Measurements from ENCODE around the gene STKLD1. TPM values are rescaled to one million over a fixed set of nuclear protein-coding genes. Genes with fewer than 3 reads are reported as not detected.

STKLD1 gene
- total and polyA plus RNA-seq, 4 donors: 0.40 to 3.1 (median 1.1) TPM

DNA sequence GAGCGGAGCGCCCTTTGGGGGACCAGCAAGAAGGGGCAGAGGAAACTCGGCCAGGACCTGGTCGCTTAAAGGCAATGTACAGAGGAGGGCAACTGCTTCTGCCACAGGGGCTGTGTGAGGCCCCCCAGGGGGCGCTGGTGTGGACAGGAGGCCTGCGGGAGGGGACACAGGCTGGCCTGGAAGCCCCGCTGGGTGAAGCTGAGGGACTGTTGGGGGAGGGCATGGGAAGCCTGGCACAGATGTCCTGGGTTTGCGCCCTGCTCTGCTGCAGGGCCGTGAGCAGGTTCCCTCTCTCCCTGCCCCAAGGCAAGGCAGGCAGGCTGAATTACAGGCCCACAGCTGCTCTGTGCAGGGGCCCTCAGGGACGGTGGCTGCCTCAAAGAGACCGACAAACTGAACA lies 33.6 kb upstream of the STKLD1 start:
- WGBS, 2 donors: 80 to 85% methylated on average over 9 to 11 of the region's 11 CpGs
- Histone ChIP-seq H3K4me3 (no peak overlapping the region), H3K9me3 (ENCODE audit: control insufficient read depth in 4 of 4, insufficient read depth in 3 of 4, low read length in 3 of 4) (no peaks in the 10 kb centered on the region), H3K27ac (ENCODE audit: low read depth in 1 of 2, low read length in 1 of 2) (no peak overlapping the region), H3K9ac (ENCODE audit: insufficient read depth in 1 of 2, low read length in 2 of 2) (no peak overlapping the region), H3K27me3 (ENCODE audit: control insufficient read depth in 3 of 3, insufficient read depth in 3 of 3, low read length in 2 of 3) (no peaks in the 10 kb centered on the region), H3K4me1 (ENCODE audit: control insufficient read depth in 5 of 5, insufficient read depth in 5 of 5, low read length in 5 of 5) (peaks cover 0 to 12% (median 6%) of the 10 kb centered on the region in 5 donors), H3K36me3 (ENCODE audit: control insufficient read depth in 4 of 4, insufficient read depth in 4 of 4, low read length in 4 of 4) (peaks cover 0 to 56% (median 37%) of the 10 kb centered on the region in 4 donors)
- no peak for ATAC-seq (ENCODE audit: insufficient read depth, low FRiP score)
- TF ChIP-seq, protein P1, sequence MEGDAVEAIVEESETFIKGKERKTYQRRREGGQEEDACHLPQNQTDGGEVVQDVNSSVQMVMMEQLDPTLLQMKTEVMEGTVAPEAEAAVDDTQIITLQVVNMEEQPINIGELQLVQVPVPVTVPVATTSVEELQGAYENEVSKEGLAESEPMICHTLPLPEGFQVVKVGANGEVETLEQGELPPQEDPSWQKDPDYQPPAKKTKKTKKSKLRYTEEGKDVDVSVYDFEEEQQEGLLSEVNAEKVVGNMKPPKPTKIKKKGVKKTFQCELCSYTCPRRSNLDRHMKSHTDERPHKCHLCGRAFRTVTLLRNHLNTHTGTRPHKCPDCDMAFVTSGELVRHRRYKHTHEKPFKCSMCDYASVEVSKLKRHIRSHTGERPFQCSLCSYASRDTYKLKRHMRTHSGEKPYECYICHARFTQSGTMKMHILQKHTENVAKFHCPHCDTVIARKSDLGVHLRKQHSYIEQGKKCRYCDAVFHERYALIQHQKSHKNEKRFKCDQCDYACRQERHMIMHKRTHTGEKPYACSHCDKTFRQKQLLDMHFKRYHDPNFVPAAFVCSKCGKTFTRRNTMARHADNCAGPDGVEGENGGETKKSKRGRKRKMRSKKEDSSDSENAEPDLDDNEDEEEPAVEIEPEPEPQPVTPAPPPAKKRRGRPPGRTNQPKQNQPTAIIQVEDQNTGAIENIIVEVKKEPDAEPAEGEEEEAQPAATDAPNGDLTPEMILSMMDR (IDR thresholded peaks at IDR 0.05; ENCODE audit: control extremely low read depth, extremely low read depth): no peak
- DNase-seq: no peak

DNA sequence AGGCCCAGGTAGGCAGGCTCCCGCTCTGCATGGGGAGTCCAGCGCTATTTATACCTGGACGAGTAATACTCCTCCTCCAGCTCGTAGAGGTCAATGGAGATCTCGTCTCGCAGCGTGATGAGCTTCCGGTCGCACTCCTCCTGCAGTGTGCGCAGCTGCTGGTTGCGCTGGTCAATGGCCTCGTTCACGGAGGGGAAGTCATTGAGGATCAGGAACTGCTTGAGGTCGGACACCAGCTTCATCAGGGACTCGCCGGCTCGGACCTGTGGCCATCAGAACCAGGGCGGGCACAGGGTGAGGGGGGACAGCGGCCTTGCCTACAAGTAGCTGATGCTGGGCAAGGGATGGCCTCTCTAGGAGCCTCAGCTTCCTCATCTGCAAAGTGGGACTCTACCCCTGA lies 32.1 kb upstream of the STKLD1 start:
- H3K36me3 ChIP-seq (ENCODE audit: control insufficient read depth in 4 of 4, insufficient read depth in 4 of 4, low read length in 4 of 4): peaks cover 0 to 57% (median 41%) of the 10 kb centered on the region in 4 donors
- ATAC-seq (ENCODE audit: insufficient read depth, low FRiP score) (no peak), DNase-seq (no peak)
- WGBS, 2 donors: 95 to 97% methylated on average over 19 of the region's 19 CpGs
- no peak overlapping the region for H3K4me3 ChIP-seq
- no peaks in the 10 kb centered on the region for H3K9me3 ChIP-seq (ENCODE audit: control insufficient read depth in 4 of 4, insufficient read depth in 3 of 4, low read length in 3 of 4)
- no peak overlapping the region for H3K27ac ChIP-seq (ENCODE audit: low read depth in 1 of 2, low read length in 1 of 2)
- H3K4me1 ChIP-seq (ENCODE audit: control insufficient read depth in 5 of 5, insufficient read depth in 5 of 5, low read length in 5 of 5): peaks cover 0 to 17% (median 7%) of the 10 kb centered on the region in 5 donors
- no peak overlapping the region for H3K9ac ChIP-seq (ENCODE audit: insufficient read depth in 1 of 2, low read length in 2 of 2)
- H3K27me3 ChIP-seq (ENCODE audit: control insufficient read depth in 3 of 3, insufficient read depth in 3 of 3, low read length in 2 of 3): no peaks in the 10 kb centered on the region
- TF ChIP-seq, protein P1 (IDR thresholded peaks at IDR 0.05; ENCODE audit: control extremely low read depth, extremely low read depth): no peak

DNA sequence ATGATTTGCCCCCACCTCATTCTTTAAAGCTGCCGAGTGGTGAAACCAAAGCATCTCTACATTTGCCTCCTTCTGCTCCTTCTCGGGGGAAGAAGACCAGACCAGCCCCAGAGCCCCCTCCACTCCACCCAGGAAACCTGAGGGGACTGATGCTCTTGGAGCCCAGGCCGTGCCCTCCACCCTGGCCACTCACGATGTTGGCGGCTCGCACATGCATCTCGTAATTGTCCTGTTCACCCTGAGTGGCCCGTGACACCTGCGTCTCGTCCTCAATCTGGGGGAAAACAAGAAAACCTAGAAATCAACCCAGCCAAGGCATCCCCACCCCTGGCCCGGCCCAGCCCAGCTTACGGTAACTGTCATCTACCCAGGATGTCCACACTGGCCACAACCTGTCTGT lies 31.2 kb upstream of the STKLD1 start:
- Histone ChIP-seq H3K27ac (ENCODE audit: low read depth in 1 of 2, low read length in 1 of 2) (no peak overlapping the region), H3K27me3 (ENCODE audit: control insufficient read depth in 3 of 3, insufficient read depth in 3 of 3, low read length in 2 of 3) (no peaks in the 10 kb centered on the region), H3K9me3 (ENCODE audit: control insufficient read depth in 4 of 4, insufficient read depth in 3 of 4, low read length in 3 of 4) (no peaks in the 10 kb centered on the region), H3K4me3 (no peak overlapping the region), H3K36me3 (ENCODE audit: control insufficient read depth in 4 of 4, insufficient read depth in 4 of 4, low read length in 4 of 4) (peaks cover 1 to 60% (median 47%) of the 10 kb centered on the region in 4 donors), H3K9ac (ENCODE audit: insufficient read depth in 1 of 2, low read length in 2 of 2) (no peak overlapping the region), H3K4me1 (ENCODE audit: control insufficient read depth in 5 of 5, insufficient read depth in 5 of 5, low read length in 5 of 5) (peaks cover 0 to 23% (median 12%) of the 10 kb centered on the region in 5 donors)
- ATAC-seq (ENCODE audit: insufficient read depth, low FRiP score) (no peak), DNase-seq (no peak)
- WGBS, 2 donors: 95 to 99% methylated on average over 12 of the region's 12 CpGs
- TF ChIP-seq, protein P1 (IDR thresholded peaks at IDR 0.05; ENCODE audit: control extremely low read depth, extremely low read depth): no peak

DNA sequence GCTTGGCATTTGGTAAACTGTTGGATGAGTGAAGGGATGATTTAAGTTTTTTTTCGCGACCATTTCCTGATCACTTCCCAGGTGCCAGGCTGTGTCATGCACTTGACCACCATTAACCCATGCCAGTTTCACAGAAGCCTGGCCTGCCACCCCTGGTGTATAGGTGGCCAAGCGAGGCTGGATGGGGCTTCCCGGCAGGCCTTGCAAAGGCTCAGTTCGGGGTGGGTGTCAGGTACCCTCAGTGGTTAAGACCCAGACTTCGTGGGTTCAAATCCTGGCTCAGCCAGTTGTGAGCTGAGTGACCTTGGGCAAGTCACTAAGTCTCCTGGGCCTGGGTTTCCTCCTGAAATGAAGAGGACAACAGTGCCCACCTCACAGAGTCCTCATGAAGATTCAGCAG lies 30.6 kb upstream of the STKLD1 start:
- ATAC-seq (ENCODE audit: insufficient read depth, low FRiP score): no peak
- peaks cover 7 to 65% (median 48%) of the 10 kb centered on the region in 4 donors for H3K36me3 ChIP-seq (ENCODE audit: control insufficient read depth in 4 of 4, insufficient read depth in 4 of 4, low read length in 4 of 4)
- no peak for DNase-seq
- H3K4me3 ChIP-seq: no peak overlapping the region
- H3K27me3 ChIP-seq (ENCODE audit: control insufficient read depth in 3 of 3, insufficient read depth in 3 of 3, low read length in 2 of 3): no peaks in the 10 kb centered on the region
- 94 to 96% methylated on average over 6 of the region's 6 CpGs for WGBS, 2 donors
- H3K9ac ChIP-seq (ENCODE audit: insufficient read depth in 1 of 2, low read length in 2 of 2): no peak overlapping the region
- TF ChIP-seq, protein P1 (IDR thresholded peaks at IDR 0.05; ENCODE audit: control extremely low read depth, extremely low read depth): no peak
- H3K27ac ChIP-seq (ENCODE audit: low read depth in 1 of 2, low read length in 1 of 2): no peak overlapping the region
- no peaks in the 10 kb centered on the region for H3K9me3 ChIP-seq (ENCODE audit: control insufficient read depth in 4 of 4, insufficient read depth in 3 of 4, low read length in 3 of 4)
- H3K4me1 ChIP-seq (ENCODE audit: control insufficient read depth in 5 of 5, insufficient read depth in 5 of 5, low read length in 5 of 5): peaks cover 0 to 23% (median 12%) of the 10 kb centered on the region in 5 donors

All from lung (tissue), 12 donors.